ENCODE data around the gene CIB4.
A peak's percentile ranks its signal among the peaks of the same experiment; 100 is the strongest.

The CIB4 gene

DNA sequence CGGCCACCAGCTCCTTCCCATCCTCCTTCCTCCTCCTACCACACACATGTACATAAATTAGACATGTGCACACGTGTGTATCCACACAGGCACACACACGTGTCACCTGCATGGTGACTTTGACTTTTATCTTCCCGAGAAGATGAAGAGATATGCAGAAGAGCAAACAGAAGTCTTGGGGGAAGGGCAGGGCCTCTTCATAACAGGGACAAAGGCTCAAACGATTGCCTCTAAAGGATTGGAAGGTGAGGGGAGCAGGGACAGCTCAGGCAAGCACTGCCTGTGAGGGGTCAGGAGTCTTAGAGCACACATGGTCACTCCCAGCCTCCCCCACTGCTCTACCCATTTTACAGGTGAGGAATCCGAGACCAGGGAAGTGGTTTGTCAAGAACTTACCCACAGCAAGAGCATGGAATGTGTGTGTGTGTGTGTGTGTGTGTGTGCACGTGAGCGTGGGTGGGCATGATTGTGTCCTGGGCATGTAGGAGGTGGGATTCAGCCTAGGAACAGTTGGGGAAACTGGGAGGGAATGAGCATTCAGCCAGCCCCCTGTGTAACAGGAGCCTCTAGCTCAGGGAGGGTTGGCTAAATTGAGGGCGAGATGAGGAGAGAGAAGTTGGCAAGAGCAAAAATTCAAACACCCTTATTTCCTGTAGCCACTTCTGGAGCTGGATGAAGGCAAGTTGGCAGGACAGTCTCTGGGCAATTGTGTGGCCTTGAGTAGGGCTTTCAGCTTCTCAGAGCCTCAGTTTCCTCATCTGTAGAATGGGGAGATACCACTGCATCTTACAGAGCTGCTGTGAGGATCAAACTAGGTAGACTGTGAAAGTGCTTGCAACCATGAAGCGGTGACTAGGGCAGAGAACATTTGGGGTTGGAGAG is 24.2 kb downstream of the CIB4 start:
- no peak overlapping the region for H3K4me3 ChIP-seq (ENCODE audit: low read length in 2 of 2)
- peaks cover 0 to 51% (median 3%) of the 10 kb centered on the region in 3 experiments for H3K27me3 ChIP-seq (ENCODE audit: control insufficient read depth in 3 of 3, insufficient read depth in 3 of 3, low read depth in 1 of 3, low read length in 3 of 3)
- H2BK5ac ChIP-seq (ENCODE audit: low read length) = no peak overlapping the region
- no peak overlapping the region for H2AFZ ChIP-seq (ENCODE audit: low read length)
- H3K4me1 ChIP-seq (ENCODE audit: control insufficient read depth in 2 of 2, insufficient read depth in 1 of 2, low read depth in 1 of 2, low read length in 2 of 2) = peaks cover 28 to 31% of the 10 kb centered on the region in 2 donors
- H4K91ac ChIP-seq (ENCODE audit: low read depth, low read length, poor library complexity) = no peak overlapping the region
- H2BK120ac ChIP-seq (ENCODE audit: low read depth, low read length) = no peak overlapping the region
- H3K27ac ChIP-seq (replicated peaks; ENCODE audit: low read length) = no peak overlapping the region
- H3K14ac ChIP-seq (ENCODE audit: low read length) = no peak overlapping the region
- no peak overlapping the region for H3K4me2 ChIP-seq (ENCODE audit: insufficient read depth, low read length, poor library complexity, severe bottlenecking)
- H3K9me3 ChIP-seq (replicated peaks in 1 of 2; ENCODE audit: control insufficient read depth in 2 of 2, insufficient read depth in 1 of 2, low read depth in 1 of 2, low read length in 2 of 2) = peaks cover 0 to 10% of the 10 kb centered on the region in 2 donors
- no peak overlapping the region for H2BK12ac ChIP-seq (ENCODE audit: low read length)
- H2BK15ac ChIP-seq (ENCODE audit: low read length) = no peak overlapping the region
- no CpG with 5 or more reads among the region's 10 CpGs for WGBS, 2 donors (ENCODE audit: extremely low coverage in 2 of 2, insufficient read length in 2 of 2, insufficient replicate concordance in 1 of 2)
- H3K23ac ChIP-seq (ENCODE audit: low read depth, low read length, poor library complexity) = no peak overlapping the region
- H3K36me3 ChIP-seq (replicated peaks in 1 of 2; ENCODE audit: control insufficient read depth in 2 of 2, insufficient read depth in 2 of 2, low read length in 2 of 2) = no peaks in the 10 kb centered on the region
- no peak for DNase-seq (ENCODE audit: low spot score)
- peak overlapping the region; percentile 12 for H2AK5ac ChIP-seq (ENCODE audit: low read depth, low read length)
- no peak overlapping the region for H4K8ac ChIP-seq (ENCODE audit: low read depth, low read length)
- H3K18ac ChIP-seq (ENCODE audit: low read length) = no peak overlapping the region
- no peak overlapping the region for H3K9ac ChIP-seq (ENCODE audit: low read depth, low read length, poor library complexity)
- no peaks in the 10 kb centered on the region for H3K79me1 ChIP-seq (ENCODE audit: low read depth, low read length)
- H3K4ac ChIP-seq (ENCODE audit: low read length) = no peak overlapping the region

DNA sequence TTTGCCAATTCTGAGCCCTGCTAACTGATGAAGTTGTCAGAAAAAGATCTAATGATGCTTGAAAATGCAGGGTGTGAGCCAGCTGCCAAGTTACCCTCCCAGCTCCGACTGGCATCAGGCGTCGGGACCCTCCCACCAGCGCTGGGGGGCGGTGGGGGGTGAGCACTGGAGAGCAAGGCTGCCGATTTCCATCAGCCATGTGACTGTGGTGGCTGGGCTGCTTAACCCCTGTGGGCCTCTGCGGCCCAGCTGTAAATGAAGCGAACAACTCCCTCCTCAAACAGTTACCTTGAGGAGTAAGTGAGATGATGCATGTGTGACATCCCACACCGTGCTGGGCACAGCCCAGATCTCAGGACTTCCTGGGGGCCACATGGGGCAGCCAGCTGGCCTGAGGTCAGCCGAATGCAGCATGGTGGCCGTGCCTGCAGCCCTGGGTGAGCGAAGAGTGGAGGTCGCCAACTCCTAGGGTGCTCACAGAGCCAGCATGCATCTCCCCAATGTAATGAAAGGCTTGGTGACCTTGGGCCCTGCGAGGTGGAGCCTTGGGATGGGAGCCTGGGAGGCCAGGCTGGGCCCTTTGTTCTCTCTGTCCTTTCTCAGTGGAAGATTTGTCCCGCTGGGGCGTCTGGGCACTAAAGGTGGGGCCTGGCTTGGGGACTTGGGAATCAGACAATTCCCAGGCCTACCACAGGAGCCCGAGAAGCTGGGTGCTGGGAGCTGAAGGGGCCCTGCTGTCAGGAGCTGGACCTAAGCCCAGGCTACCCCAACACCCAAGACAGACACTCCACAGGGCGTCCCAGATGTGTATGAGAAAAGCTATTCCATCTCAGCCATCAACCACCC is 25.1 kb downstream of the CIB4 start:
- Histone ChIP-seq H3K4me3 (ENCODE audit: low read length in 2 of 2) (no peak overlapping the region), H3K36me3 (replicated peaks in 1 of 2; ENCODE audit: control insufficient read depth in 2 of 2, insufficient read depth in 2 of 2, low read length in 2 of 2) (no peaks in the 10 kb centered on the region), H2BK5ac (ENCODE audit: low read length) (no peak overlapping the region), H4K91ac (ENCODE audit: low read depth, low read length, poor library complexity) (no peak overlapping the region), H3K79me1 (ENCODE audit: low read depth, low read length) (no peaks in the 10 kb centered on the region), H3K23ac (ENCODE audit: low read depth, low read length, poor library complexity) (no peak overlapping the region), H3K18ac (ENCODE audit: low read length) (peak overlapping the region; percentile 88), H3K27me3 (ENCODE audit: control insufficient read depth in 3 of 3, insufficient read depth in 3 of 3, low read depth in 1 of 3, low read length in 3 of 3) (peaks cover 0 to 43% (median 3%) of the 10 kb centered on the region in 3 experiments), H2AK5ac (ENCODE audit: low read depth, low read length) (peak overlapping the region; percentile 41), H3K9ac (ENCODE audit: low read depth, low read length, poor library complexity) (no peak overlapping the region), H2BK15ac (ENCODE audit: low read length) (no peak overlapping the region), H2AFZ (ENCODE audit: low read length) (peak overlapping the region; percentile 54), H3K4me1 (ENCODE audit: control insufficient read depth in 2 of 2, insufficient read depth in 1 of 2, low read depth in 1 of 2, low read length in 2 of 2) (peaks cover 29 to 31% of the 10 kb centered on the region in 2 donors), H2BK12ac (ENCODE audit: low read length) (no peak overlapping the region), H3K27ac (replicated peaks; ENCODE audit: low read length) (no peak overlapping the region), H3K14ac (ENCODE audit: low read length) (no peak overlapping the region), H3K4ac (ENCODE audit: low read length) (no peak overlapping the region), H3K9me3 (replicated peaks in 1 of 2; ENCODE audit: control insufficient read depth in 2 of 2, insufficient read depth in 1 of 2, low read depth in 1 of 2, low read length in 2 of 2) (peaks cover 0 to 2% of the 10 kb centered on the region in 2 donors), H3K4me2 (ENCODE audit: insufficient read depth, low read length, poor library complexity, severe bottlenecking) (no peak overlapping the region), H4K8ac (ENCODE audit: low read depth, low read length) (no peak overlapping the region), H2BK120ac (ENCODE audit: low read depth, low read length) (no peak overlapping the region)
- DNase-seq (ENCODE audit: low spot score) = no peak
- no CpG with 5 or more reads among the region's 18 CpGs for WGBS, 2 donors (ENCODE audit: extremely low coverage in 2 of 2, insufficient read length in 2 of 2, insufficient replicate concordance in 1 of 2)

DNA sequence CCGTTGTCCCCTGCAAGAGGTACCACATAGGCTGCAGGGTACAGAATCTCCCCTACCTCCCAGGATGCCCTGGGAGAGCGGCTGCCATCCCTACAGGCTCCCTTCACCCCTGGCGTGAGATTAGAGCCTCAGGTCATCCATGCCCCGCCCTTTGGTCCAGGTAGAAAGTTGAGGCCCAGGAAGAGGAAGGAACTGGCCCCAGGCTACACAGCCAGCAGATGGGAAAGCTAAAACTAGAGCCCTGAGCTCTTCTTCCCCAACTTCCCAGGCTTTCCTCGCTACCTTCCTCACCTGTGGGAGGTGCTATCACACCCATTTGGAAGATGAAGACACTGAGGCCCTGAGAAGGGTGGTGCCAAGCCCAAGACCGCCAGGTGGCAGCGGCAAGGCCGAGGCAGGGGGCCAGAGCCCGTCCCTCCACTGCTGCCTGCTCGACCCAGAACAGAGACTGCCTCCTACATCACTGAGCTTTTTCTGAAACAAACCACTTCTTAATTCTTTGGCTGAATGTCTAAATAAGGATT is 25.8 kb downstream of the CIB4 start:
- Histone ChIP-seq H4K91ac (ENCODE audit: low read depth, low read length, poor library complexity) (no peak overlapping the region), H2AFZ (ENCODE audit: low read length) (no peak overlapping the region), H2BK5ac (ENCODE audit: low read length) (no peak overlapping the region), H3K9me3 (replicated peaks in 1 of 2; ENCODE audit: control insufficient read depth in 2 of 2, insufficient read depth in 1 of 2, low read depth in 1 of 2, low read length in 2 of 2) (no peaks in the 10 kb centered on the region), H3K23ac (ENCODE audit: low read depth, low read length, poor library complexity) (no peak overlapping the region), H3K4me3 (ENCODE audit: low read length in 2 of 2) (no peak overlapping the region), H3K18ac (ENCODE audit: low read length) (no peak overlapping the region), H3K27me3 (ENCODE audit: control insufficient read depth in 3 of 3, insufficient read depth in 3 of 3, low read depth in 1 of 3, low read length in 3 of 3) (peaks cover 0 to 37% (median 3%) of the 10 kb centered on the region in 3 experiments), H3K27ac (replicated peaks; ENCODE audit: low read length) (no peak overlapping the region), H2BK15ac (ENCODE audit: low read length) (no peak overlapping the region), H2BK12ac (ENCODE audit: low read length) (no peak overlapping the region), H3K79me1 (ENCODE audit: low read depth, low read length) (no peaks in the 10 kb centered on the region), H3K36me3 (replicated peaks in 1 of 2; ENCODE audit: control insufficient read depth in 2 of 2, insufficient read depth in 2 of 2, low read length in 2 of 2) (no peaks in the 10 kb centered on the region), H3K4ac (ENCODE audit: low read length) (no peak overlapping the region), H3K9ac (ENCODE audit: low read depth, low read length, poor library complexity) (no peak overlapping the region), H3K4me2 (ENCODE audit: insufficient read depth, low read length, poor library complexity, severe bottlenecking) (no peak overlapping the region), H3K14ac (ENCODE audit: low read length) (no peak overlapping the region), H3K4me1 (ENCODE audit: control insufficient read depth in 2 of 2, insufficient read depth in 1 of 2, low read depth in 1 of 2, low read length in 2 of 2) (peaks cover 31 to 34% of the 10 kb centered on the region in 2 donors), H2AK5ac (ENCODE audit: low read depth, low read length) (peak overlapping the region; percentile 41), H4K8ac (ENCODE audit: low read depth, low read length) (no peak overlapping the region), H2BK120ac (ENCODE audit: low read depth, low read length) (no peak overlapping the region)
- DNase-seq (ENCODE audit: low spot score) = no peak
- no CpG with 5 or more reads among the region's 10 CpGs for WGBS, 2 donors (ENCODE audit: extremely low coverage in 2 of 2, insufficient read length in 2 of 2, insufficient replicate concordance in 1 of 2)

All from neuronal stem cell (in vitro differentiated cells).